Head of caudate nucleus (tissue), 42 donors: ENCODE measurements around the gene WDR91.

ENCODE experiments used
- DNase-seq, 42 donors: peaks; one replicate each; pipeline versions ENCODE4 v3.0.0 to v3.0.0-alpha.2; 2020 to 2021; ENCODE audit warnings: mixed read lengths in 7 of 42
- intact Hi-C: fragments of 100-400 bp; cut with DNase I; formaldehyde crosslinking; loops from one replicate; pipeline ENCODE4 v1.15.0; 2022

WDR91 gene

DNA sequence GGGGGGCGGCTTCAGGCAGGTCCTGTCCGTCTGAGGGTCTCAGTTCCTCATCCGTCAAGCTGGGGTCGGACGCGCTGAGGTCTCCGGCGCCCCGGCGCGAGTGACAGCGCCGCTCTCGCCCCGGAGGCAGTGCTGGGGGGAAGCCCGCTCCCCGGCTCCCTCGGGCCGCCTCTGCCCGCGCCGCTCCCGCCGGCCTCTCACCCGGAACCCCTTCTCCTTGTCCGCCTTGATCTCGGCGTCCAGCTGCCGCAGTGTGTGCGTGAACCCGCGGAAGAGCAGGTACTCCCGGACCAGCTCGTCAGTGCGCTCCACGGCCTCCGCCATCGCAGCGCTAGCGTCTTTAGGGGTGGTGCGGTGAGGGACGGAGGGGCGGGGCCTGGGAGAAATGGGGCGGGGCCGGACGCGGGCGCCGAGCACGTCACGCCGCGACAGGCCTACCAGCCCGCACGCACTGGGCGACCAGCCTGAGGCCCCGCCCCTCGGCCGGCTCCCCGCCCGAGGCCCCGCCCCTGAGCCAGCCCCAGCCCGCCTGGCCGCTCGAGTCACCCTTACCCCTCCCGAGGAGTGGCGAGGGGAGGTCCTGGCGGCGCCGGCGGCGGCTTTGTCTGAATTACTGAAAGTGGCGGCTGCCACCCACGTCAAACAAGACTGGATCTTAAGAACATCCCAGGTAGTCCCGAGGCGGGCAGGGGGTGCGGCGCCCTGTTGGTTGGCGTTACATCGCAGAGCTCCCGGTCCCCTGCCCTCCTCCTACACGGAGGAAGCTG lies at the start of gene WDR91:
WDR91 (minus strand) TSS at position 348 of the 767 bp plus-strand sequence; CDS start at position 324, 24 bp downstream.
- DNase-seq: peak; percentile 92 to 99 (median 97)
- intact Hi-C loops: no loop called here

DNA sequence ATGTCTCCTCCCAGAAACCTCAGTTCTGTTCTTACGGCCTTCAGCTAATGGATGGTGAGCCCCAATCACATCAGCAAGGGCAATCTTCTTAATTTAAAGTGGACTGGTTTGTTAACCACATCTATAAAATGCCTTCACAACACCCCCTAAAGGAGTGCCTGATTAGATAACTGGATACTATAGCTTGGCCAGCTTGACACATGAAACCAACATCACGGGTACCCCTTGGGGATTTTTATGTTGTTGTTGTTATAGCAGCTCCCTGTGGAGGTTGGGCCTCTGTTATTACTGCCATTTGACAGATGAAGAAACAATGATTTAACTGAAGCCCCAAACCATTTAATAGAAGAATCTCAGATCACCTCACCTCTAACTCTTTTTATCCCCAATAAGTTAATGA lies 49.1 kb upstream of the WDR91 start:
- peak in 1 of 42 donors; percentile 15 for DNase-seq
- intact Hi-C loops: no loop called here

DNA sequence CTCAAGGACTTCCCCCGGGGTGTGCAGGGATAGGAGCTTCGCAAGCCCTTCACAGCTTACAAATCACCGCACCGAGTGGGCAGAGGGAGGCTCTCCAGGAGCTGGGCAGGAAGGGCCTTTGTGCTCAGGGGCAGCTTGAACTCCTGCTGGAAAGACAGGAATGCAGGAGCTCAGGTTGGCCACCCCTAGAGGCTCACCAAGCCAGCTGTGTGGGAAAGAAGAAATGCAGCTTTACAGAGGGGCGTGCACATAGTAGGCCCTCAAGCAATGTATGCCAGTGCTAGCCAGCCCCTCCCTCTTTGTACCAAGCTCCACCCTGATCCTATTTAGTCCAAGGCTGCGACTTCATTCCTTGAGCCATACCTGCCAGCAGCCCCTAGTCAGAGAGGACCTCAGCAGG lies 48.4 kb upstream of the WDR91 start:
- DNase-seq: no peak
- intact Hi-C loops: no loop called here

DNA sequence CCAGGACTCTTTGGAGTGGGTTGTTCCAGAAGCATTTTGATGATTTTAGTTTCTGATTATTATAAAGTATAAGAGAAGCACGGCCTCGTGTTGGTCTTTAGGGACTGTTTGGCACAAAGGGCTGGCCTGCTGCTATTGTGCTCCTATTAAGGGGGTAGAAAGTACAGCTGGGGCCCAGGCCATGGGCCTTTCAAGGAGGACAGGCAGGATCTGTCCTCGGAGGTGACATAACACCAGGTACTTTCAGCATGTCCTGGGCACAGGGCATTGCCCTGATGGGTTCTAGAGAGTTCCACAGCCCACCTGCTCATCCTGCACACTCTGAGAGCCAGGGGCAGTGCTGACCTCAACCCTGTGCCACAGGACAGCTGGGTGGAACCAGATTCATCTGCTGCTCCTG lies 47.3 kb upstream of the WDR91 start:
- intact Hi-C loops: no loop called here
- DNase-seq: peak in 1 of 42 donors; percentile 15

DNA sequence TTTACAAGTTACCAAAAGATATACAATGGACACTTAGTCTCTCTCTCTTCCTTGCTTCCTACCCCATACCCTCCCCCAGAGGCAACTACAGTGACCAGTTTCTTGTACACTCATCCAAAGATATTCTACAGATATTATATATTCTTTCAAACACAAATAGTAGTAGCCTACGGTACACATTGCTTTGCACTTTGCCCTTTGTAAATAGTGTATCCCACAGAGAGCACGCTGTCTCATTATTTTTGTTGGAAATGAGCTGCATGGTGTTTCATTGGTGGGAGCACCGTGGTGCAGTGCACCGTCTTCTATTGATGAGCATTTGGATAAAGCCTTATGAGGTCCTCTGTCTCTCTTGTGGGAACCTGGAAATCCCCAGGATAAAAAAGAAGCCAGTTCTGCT lies 46.5 kb upstream of the WDR91 start:
- DNase-seq: no peak
- intact Hi-C loops: no loop called here

DNA sequence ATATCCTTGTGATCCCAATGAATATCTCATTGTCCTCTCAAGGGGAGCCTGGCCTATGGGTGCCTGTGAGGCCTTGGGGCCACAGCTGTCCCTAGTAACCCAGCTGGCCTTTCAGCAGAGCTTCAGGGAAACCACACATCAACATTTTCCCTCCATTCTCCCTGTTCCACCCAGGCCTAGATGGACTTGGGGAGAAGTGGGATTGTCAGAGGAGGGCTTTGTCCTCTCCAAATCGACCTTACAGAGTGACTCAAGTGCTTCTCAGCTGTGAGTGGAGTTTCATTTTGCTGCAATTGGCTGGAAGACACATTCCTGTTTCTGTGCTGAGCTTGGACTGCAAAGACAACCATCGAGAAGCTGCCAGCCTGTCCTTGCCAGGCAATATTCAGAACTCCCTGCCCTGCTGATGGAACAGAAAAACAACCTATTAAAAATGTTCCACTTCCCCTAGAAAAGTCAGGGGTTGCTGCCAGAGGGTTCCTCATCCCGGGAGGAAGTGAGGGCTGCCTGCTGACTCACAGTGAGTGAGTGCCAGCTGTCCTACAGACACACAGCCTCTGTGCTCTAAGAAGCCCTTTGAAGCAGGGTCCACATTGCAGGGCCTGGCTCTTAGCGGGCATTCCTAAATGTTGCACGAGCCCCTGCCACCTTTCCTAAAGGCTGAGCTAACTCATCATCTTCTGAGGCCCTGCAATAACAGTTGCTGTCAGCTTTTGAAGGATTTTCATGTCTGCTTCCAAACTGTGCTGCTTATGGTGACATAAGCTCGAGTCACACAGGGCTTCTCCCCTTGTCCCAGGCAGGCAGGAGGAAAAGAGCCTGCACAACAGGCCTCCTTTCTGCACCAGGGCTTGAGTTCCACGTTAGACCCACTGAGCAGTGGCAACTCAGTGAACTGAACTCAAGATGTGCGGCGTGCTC lies 42.8 kb upstream of the WDR91 start:
- intact Hi-C loops: no loop called here
- DNase-seq: peak; percentile 55 to 95 (median 82)

DNA sequence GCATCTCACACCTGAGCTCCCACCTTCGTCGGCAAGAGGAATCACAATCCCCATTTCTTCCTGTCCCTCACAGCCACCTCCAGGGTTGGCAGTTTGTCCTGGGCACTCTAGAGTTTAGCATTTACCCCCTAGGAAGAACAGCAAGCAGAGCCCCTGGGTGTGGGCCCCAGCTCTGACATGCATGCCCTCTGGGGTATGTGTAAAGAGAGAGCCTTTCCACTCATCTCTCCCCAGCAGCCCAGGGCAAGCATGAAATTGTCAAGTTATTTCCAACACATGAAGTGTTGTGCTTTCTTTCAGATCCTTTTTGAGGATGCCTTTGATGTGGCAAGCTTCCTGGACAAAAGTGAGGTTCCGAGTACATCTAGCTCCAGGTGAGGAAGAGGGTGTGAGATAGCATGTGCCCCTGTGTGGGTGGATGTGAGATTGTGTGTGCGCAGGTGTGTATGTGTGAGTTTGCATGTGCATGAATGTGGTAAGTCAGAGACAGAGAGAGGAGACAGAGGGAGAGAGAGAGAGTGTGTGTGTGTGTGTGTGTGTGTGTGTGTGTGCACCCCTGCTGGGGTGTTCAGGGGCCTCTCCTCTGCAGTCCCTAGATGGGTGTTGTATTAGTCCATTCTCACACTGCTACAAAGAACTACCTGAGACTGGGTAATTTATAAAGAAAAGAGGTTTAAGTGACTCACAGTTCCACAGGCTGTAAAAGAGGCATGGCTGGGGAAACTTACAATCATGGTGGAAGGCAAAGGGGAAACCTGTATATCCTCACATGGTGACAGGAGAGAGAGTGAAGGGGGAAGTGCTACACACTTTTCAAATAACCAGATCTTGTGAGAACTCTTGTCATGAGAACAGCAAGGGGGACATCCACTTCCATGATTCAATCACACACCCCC lies 40.4 kb upstream of the WDR91 start:
- no peak for DNase-seq
- intact Hi-C loops: no loop called here

DNA sequence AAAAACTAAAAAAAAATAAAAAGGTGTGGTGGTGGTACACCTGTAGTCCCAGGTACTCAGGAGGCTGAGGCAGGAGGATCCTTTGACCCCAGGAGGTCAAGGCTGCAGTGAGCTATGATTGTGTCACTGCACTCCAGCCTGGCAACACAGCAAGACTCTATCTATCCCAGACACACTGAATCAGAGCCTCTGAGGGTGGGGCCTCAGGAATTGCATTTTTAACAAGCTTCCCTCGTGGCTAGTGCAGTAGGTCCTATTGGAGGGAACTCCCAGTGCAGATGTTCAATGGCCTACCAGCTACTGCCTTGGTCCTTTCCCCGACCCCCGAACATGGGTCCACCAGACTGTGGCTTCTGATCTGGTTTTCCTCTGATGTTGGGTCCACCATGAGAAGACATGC lies 37.2 kb upstream of the WDR91 start:
- intact Hi-C loops: no loop called here
- peak in 3 of 42 donors; percentile 7 to 18 (median 10) for DNase-seq

DNA sequence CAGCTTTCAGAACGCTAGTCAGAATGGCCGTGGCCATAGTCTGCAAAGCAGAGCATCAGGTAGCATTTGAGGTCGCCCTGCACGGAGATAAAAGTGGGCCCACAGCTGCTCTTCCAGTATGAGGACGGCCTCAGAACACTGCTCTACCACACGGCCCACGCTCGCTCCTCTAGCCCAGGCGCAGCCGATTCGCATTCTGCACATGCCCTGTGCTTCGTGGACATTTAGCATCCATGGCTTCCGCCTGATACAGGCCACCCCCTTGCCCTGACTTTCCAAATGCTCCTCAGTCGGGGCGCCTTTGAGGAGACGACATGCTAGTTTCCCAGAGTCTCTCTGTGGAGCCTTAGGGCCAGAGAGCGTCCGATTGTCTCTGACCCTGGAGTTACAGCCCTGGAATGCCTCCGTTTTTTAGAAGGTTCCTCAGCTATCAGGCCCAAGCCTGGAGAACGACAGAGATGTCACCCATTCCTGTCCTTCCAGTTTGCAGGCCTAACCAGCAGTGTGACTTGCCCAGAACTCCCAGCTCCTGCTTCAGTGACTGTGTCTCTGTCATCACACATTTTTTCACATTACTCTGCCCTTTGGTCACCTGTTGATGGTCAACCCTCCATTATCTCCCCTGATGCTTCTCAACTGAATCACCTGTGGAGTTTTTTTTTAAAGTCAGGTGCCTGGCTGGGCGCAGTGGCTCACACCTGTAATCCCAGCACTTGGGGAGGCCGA lies 36.6 kb upstream of the WDR91 start:
- intact Hi-C loops: no loop called here
- peak in 4 of 42 donors; percentile 8 to 31 (median 25) for DNase-seq

DNA sequence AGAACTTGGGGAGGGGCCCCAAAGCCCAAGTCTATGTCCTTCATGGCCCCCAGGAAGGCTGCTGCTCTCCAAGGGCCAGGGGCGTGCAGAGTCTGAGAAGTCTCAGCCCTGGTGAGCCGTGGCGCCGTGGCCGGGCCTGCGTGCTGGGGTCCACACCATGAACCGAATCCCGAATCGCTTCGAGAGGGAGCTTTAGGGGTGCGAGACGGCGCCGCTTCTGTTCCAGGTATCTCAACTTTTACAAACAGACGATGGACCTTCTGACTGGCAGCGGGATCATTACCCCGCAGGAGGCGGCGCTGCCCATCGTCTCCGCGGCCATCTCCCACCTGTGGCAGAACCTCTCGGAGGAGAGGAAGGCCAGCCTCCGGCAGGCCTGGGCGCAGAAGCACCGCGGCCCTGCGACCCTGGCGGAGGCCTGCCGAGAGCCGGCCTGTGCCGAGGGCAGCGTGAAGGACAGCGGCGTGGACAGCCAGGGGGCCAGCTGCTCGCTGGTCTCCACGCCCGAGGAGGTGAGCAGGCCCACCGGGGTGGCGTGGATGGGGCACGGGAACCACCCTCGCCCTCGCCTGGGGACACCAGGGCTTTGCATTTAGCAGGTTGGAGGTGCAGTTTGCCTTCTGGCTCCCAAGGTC lies 35.0 kb upstream of the WDR91 start:
- peak in 2 of 42 donors; percentile 13 to 25 for DNase-seq
- intact Hi-C loops: no loop called here

DNA sequence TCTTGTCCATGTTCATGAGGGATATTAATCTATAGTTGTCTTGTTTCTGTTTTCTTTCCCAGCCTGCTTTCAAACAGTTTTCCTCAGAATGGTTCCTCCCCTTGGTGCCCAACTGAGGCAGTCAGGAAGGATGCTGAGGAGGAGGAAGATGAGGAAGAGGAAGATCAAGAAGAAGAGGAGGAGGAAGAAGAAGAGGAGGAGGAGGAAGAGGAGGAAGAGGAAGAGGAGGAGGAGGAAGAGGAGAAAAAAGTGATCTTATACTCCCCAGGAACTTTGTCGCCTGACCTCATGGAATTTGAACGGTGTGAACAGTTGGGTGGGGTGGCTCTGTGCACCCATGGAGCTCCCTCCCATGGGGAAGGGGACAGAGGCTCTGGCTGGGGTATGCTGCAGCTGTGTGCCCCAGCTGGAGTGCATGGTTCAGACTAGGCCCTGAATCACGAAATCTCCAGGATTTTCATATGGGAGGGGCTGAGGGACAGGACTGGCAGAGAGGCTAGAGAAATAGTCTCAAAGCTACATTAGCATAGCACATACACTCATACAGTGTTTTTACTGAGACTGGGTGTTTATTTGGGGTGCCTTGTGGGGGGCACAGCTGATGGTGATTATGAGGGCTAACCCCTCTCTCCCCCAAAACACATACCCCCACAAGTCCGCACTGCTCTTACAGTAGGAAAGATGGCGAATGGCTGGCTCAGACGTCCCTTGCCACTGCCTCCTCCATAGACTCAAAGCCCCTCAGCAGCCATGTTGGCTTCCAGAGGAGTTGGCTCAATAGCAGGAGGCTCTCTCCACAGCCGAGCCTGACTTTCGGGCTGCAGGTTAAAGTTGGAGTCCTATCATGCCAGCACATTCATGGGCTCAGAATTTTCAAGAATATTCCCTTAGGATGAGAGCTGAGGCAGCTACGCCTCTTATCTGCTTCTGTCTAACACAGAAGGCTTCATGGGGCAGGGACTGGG lies 34.2 kb upstream of the WDR91 start:
- intact Hi-C loops: no loop called here
- DNase-seq: peak in 1 of 42 donors; percentile 34

DNA sequence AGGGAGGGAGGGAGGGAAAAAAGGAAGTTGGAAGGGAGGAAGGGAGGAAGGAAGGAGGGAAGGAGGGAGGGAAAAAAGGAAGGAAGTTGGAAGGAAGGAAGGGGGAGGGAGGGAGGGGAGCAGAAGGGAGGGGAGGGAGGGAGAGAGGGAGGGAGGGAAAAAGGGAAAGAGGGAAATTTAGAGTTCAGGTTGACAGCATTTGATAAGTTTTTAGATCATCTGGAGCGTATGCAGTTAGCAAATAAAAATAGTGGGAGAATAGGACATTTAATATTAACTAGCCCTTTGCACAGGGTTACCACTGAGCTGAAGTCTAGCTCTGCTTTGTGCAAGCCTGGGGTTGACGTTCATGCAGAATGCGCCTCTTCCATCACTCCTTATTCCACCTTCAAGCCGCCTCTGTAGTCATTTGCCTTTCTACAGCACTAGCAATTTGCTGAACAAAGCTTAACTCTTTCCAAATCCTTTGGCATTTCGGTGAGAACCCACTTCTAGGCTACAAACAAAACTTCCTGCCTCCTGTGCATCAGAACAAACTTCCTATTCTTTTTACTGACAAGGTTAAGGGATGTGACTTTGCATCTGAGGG lies 30.9 kb upstream of the WDR91 start:
- intact Hi-C loops: no loop called here

DNA sequence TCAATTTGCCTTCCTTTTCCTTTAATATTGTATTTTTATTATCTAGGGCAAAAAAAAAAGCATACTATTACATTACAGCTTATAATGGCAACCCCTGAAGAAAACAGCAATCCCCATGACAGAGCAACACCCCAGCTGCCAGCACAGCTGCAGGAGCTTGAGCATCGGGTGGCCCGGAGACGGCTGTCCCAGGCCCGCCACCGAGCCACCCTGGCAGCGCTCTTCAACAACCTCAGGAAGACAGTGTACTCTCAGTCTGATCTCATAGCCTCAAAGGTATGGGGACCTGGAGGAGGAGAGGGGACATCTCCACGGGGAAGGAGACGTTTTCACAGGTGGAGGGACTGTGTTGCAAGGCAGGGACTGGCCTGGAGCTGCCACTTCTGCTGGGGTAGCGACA lies 29.1 kb upstream of the WDR91 start:
- intact Hi-C loops: no loop called here
- DNase-seq: peak in 22 of 42 donors; percentile 17 to 67 (median 38)

More for the DNA sequence above, 30.9 kb upstream of the WDR91 start:
- DNase-seq: peak in 8 of 42 donors; percentile 29 to 69 (median 48)

DNA sequence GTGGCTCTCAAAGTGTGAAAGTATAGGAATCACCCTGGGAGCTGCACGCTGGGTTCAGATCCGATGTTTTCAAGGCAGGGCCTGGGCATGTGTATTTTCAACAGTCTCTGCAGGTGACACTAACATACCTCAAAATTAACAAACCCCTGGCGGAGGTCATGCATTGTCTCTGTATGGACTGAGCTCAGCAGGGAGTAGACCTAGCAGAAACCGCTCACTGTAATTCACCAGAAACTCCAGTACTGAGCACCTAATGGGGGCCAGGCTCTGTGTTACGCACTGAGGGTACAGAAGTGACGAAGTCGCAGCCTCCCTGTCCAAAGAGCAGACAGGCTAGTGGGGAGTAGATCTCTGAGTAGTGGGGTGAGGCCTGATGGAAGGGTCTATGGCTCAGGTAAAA lies 27.9 kb upstream of the WDR91 start:
- peak in 1 of 42 donors; percentile 34 for DNase-seq
- intact Hi-C loops: no loop called here

DNA sequence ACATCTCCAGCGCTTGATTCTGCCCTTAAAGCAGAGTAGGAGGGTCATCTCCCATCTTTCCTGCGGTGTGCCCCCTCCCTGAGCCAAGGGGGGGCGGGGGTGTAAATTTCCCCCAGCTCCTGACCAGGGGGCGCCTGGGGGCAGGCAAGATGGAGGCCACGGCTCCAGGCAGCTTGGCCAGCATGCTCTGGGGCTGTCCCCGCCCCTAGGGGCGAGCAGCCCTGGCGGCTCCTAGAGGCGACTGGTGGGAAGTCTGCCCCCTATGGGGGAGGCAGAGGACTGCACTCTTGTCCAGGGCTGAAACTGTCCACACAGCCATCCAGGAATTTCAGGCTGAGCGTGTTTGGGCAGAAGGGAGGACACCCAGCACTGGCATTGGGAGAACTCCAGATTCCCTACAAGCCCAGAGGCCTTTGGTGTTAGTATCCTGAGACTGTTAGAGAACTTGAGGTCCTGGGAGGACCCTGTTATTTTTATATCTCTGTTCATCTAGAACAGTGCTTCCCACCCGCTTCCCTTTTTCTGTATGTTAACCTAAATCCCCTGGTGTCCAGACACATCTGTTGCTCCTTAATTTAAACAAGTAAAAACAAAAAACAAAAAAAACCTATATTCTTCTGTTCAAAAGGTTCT lies 26.9 kb upstream of the WDR91 start:
- peak in 1 of 42 donors; percentile 26 for DNase-seq
- intact Hi-C loops: no loop called here

DNA sequence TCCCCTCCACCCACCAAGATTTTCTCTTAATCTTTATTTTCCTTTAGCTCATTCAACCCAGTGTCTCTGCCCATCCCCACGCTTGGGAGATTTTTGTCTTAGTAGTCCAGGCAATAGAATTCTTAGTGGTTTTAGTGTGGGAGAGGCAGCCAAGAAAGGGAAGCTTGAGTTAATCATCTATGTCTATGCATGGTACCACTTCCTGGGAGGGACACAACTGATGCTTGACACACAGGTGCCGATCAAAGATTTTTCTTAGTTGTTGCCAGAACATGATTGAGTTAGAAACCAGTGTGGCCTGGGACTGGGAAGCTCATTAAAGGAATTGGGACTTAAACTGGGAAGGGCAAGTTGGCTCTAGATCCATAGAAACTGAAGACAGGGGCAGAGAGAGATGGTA lies 25.4 kb upstream of the WDR91 start:
- DNase-seq: peak in 1 of 42 donors; percentile 29
- intact Hi-C loops: no loop called here
